ENCODE results near the gene RAD51AP1. TPM values are rescaled to one million over a fixed set of nuclear protein-coding genes. Genes with fewer than 3 reads are reported as not detected.

Gene RAD51AP1
- total RNA-seq, 1 donor from 2014 or later = 31.4 TPM

- Mint-ChIP-seq H3K9me3 (no peaks in the 10 kb centered on the region), H3K27me3 (no peaks in the 10 kb centered on the region), H3K4me1 (peaks cover 16% of the 10 kb centered on the region), H3K27ac (no peak within 1 kb of the TSS), H3K36me3 (ENCODE audit: low read depth) (peaks cover 11% of the 10 kb centered on the region), H3K4me3 (peak within 1 kb of the TSS; percentile 26)
- intact Hi-C loops (cut with micrococcal nuclease) = no loop called here
- peak; percentile 64 for DNase-seq
These were observed 23.5 kb downstream of the RAD51AP1 start, which contains the start of gene DYRK4 for GRCh38 chr12:4562034-4562657. DYRK4 (plus strand) TSS chr12:4562208; CDS start chr12:4562246, 38 bp downstream.

- no peak for DNase-seq
- no peaks in the 10 kb centered on the region for H3K27me3 Mint-ChIP-seq
- H3K27ac Mint-ChIP-seq = no peak overlapping the region
- peaks cover 16% of the 10 kb centered on the region for H3K4me1 Mint-ChIP-seq
- intact Hi-C loops (cut with micrococcal nuclease) = no loop called here
- peaks cover 10% of the 10 kb centered on the region for H3K36me3 Mint-ChIP-seq (ENCODE audit: low read depth)
- H3K9me3 Mint-ChIP-seq = no peaks in the 10 kb centered on the region
- H3K4me3 Mint-ChIP-seq = no peak overlapping the region
These were observed 24.6 kb downstream of the RAD51AP1 start for GRCh38 chr12:4563336-4563735.

GRCh38 chr12:4564818-4565217, 26.1 kb downstream of the RAD51AP1 start:
- peaks cover 16% of the 10 kb centered on the region for H3K4me1 Mint-ChIP-seq
- H3K27ac Mint-ChIP-seq = no peak overlapping the region

GRCh38 chr12:4566474-4566873, 27.8 kb downstream of the RAD51AP1 start:
- Mint-ChIP-seq H3K4me3 (no peak overlapping the region), H3K36me3 (ENCODE audit: low read depth) (no peaks in the 10 kb centered on the region), H3K9me3 (no peaks in the 10 kb centered on the region), H3K27me3 (no peaks in the 10 kb centered on the region), H3K4me1 (peaks cover 16% of the 10 kb centered on the region), H3K27ac (no peak overlapping the region)
- DNase-seq = no peak
- intact Hi-C loops (cut with micrococcal nuclease) = no loop called here

More at GRCh38 chr12:4564818-4565217, 26.1 kb downstream of the RAD51AP1 start:
- peak overlapping the region; percentile 36 for H3K4me3 Mint-ChIP-seq
- H3K9me3 Mint-ChIP-seq = no peaks in the 10 kb centered on the region
- H3K27me3 Mint-ChIP-seq = no peaks in the 10 kb centered on the region
- peaks cover 10% of the 10 kb centered on the region for H3K36me3 Mint-ChIP-seq (ENCODE audit: low read depth)
- DNase-seq = no peak
- intact Hi-C loops (cut with micrococcal nuclease) = no loop called here

- Mint-ChIP-seq H3K4me3 (no peak overlapping the region), H3K27ac (no peak overlapping the region), H3K4me1 (peaks cover 14% of the 10 kb centered on the region), H3K9me3 (no peaks in the 10 kb centered on the region), H3K27me3 (no peaks in the 10 kb centered on the region), H3K36me3 (ENCODE audit: low read depth) (no peaks in the 10 kb centered on the region)
- no peak for DNase-seq
- intact Hi-C loops (cut with micrococcal nuclease) = no loop called here
These were observed 28.6 kb downstream of the RAD51AP1 start for GRCh38 chr12:4567073-4567881.

GRCh38 chr12:4569261-4569660, 30.6 kb downstream of the RAD51AP1 start:
- Mint-ChIP-seq H3K27ac (no peak overlapping the region), H3K36me3 (ENCODE audit: low read depth) (no peaks in the 10 kb centered on the region), H3K4me1 (peaks cover 5% of the 10 kb centered on the region), H3K4me3 (no peak overlapping the region), H3K9me3 (no peaks in the 10 kb centered on the region), H3K27me3 (no peaks in the 10 kb centered on the region)
- DNase-seq = no peak
- intact Hi-C loops (cut with micrococcal nuclease) = no loop called here

GRCh38 chr12:4572680-4573079, 34.0 kb downstream of the RAD51AP1 start:
- Mint-ChIP-seq H3K9me3 (no peaks in the 10 kb centered on the region), H3K36me3 (ENCODE audit: low read depth) (no peaks in the 10 kb centered on the region), H3K4me1 (no peaks in the 10 kb centered on the region), H3K4me3 (no peak overlapping the region), H3K27ac (no peak overlapping the region), H3K27me3 (peaks cover 7% of the 10 kb centered on the region)
- intact Hi-C loops (cut with micrococcal nuclease) = no loop called here
- DNase-seq = no peak

- DNase-seq = no peak
- H3K27me3 Mint-ChIP-seq = peaks cover 9% of the 10 kb centered on the region
- H3K4me3 Mint-ChIP-seq = no peak overlapping the region
- no peaks in the 10 kb centered on the region for H3K9me3 Mint-ChIP-seq
- intact Hi-C loops (cut with micrococcal nuclease) = loop anchor here (2.0 kb wide), 1 partner anchor 179 kb away; no protein-coding TSS in a partner anchor
- H3K36me3 Mint-ChIP-seq (ENCODE audit: low read depth) = no peaks in the 10 kb centered on the region
- no peak overlapping the region for H3K27ac Mint-ChIP-seq
- no peaks in the 10 kb centered on the region for H3K4me1 Mint-ChIP-seq
These were observed 40.8 kb downstream of the RAD51AP1 start for GRCh38 chr12:4579305-4580102.

GRCh38 chr12:4580281-4580688, 41.6 kb downstream of the RAD51AP1 start:
- Mint-ChIP-seq H3K27me3 (peaks cover 9% of the 10 kb centered on the region), H3K9me3 (no peaks in the 10 kb centered on the region), H3K4me3 (no peak overlapping the region), H3K36me3 (ENCODE audit: low read depth) (no peaks in the 10 kb centered on the region), H3K27ac (no peak overlapping the region), H3K4me1 (no peaks in the 10 kb centered on the region)
- intact Hi-C loops (cut with micrococcal nuclease) = no loop called here
- no peak for DNase-seq

- no peaks in the 10 kb centered on the region for H3K36me3 Mint-ChIP-seq (ENCODE audit: low read depth)
These were observed 45.6 kb downstream of the RAD51AP1 start for GRCh38 chr12:4584281-4584680.

GRCh38 chr12:4584896-4585295, 46.2 kb downstream of the RAD51AP1 start:
- Mint-ChIP-seq H3K9me3 (peaks cover 4% of the 10 kb centered on the region), H3K27me3 (no peaks in the 10 kb centered on the region), H3K4me1 (no peaks in the 10 kb centered on the region), H3K4me3 (no peak overlapping the region), H3K36me3 (ENCODE audit: low read depth) (no peaks in the 10 kb centered on the region), H3K27ac (no peak overlapping the region)
- intact Hi-C loops (cut with micrococcal nuclease) = no loop called here
- DNase-seq = no peak

More at GRCh38 chr12:4584281-4584680, 45.6 kb downstream of the RAD51AP1 start:
- no peaks in the 10 kb centered on the region for H3K27me3 Mint-ChIP-seq
- peaks cover under 1% of the 10 kb centered on the region for H3K9me3 Mint-ChIP-seq
- H3K27ac Mint-ChIP-seq = no peak overlapping the region
- H3K4me1 Mint-ChIP-seq = no peaks in the 10 kb centered on the region
- DNase-seq = no peak
- no peak overlapping the region for H3K4me3 Mint-ChIP-seq
- intact Hi-C loops (cut with micrococcal nuclease) = no loop called here

GRCh38 chr12:4586500-4586899, 47.8 kb downstream of the RAD51AP1 start:
- Mint-ChIP-seq H3K4me1 (no peaks in the 10 kb centered on the region), H3K4me3 (no peak overlapping the region), H3K27me3 (no peaks in the 10 kb centered on the region), H3K36me3 (ENCODE audit: low read depth) (no peaks in the 10 kb centered on the region), H3K9me3 (peaks cover 4% of the 10 kb centered on the region), H3K27ac (no peak overlapping the region)
- intact Hi-C loops (cut with micrococcal nuclease) = no loop called here
- DNase-seq = no peak

GRCh38 chr12:4587108-4587507, 48.4 kb downstream of the RAD51AP1 start:
- no peak for DNase-seq
- Mint-ChIP-seq H3K9me3 (peaks cover 4% of the 10 kb centered on the region), H3K27ac (no peak overlapping the region), H3K4me1 (no peaks in the 10 kb centered on the region), H3K27me3 (no peaks in the 10 kb centered on the region), H3K36me3 (ENCODE audit: low read depth) (no peaks in the 10 kb centered on the region), H3K4me3 (no peak overlapping the region)
- intact Hi-C loops (cut with micrococcal nuclease) = no loop called here

GRCh38 chr12:4588916-4589315, 50.2 kb downstream of the RAD51AP1 start:
- no peak for DNase-seq
- H3K4me3 Mint-ChIP-seq = no peak overlapping the region
- no peak overlapping the region for H3K27ac Mint-ChIP-seq
- no peaks in the 10 kb centered on the region for H3K36me3 Mint-ChIP-seq (ENCODE audit: low read depth)
- H3K9me3 Mint-ChIP-seq = peaks cover 4% of the 10 kb centered on the region
- peaks cover 2% of the 10 kb centered on the region for H3K27me3 Mint-ChIP-seq
- no peaks in the 10 kb centered on the region for H3K4me1 Mint-ChIP-seq
- intact Hi-C loops (cut with micrococcal nuclease) = no loop called here
